Keratinocyte (primary cell): ENCODE measurements around the gene MSI2.

Experiments
- CTCF ChIP-seq, 3 experiments: IDR thresholded peaks in 1 of 3; conservative IDR thresholded peaks in 1 of 3; optimal IDR thresholded peaks in 1 of 3; 2 replicates in 2 of 3; 3 replicates in 1 of 3; pipeline versions ENCODE3 to v1.5.1; 2011; ENCODE audit warnings: low read length in 3 of 3, mild to moderate bottlenecking in 3 of 3, moderate library complexity in 2 of 3, control low read depth in 1 of 3, inconsistent platforms in 1 of 3; ENCODE audit not compliant: insufficient read depth in 2 of 3; ENCODE audit errors: extremely low read depth in 1 of 3
- EZH2 ChIP-seq: IDR thresholded peaks from one replicate; pipeline ENCODE4 v1.6.1; 2012; ENCODE audit warnings: inconsistent platforms, mild to moderate bottlenecking, low read length, moderate library complexity

GRCh38 chr17:57355090-57355859, 99.0 kb downstream of the MSI2 start:
- TF ChIP-seq CTCF (optimal IDR thresholded peaks at IDR 0.05 in 1 of 3, IDR thresholded peaks at IDR 0.05 in 1 of 3, conservative IDR thresholded peaks at IDR 0.05 in 1 of 3; ENCODE audit: extremely low read depth in 1 of 3, insufficient read depth in 2 of 3, low read length in 3 of 3) (no peak), EZH2 (no peak)
